HCT116 (cell line): ENCODE data around the gene BAHCC1. TPM values are rescaled to one million over a fixed set of nuclear protein-coding genes. Genes with fewer than 3 reads are reported as not detected.

Source experiments
- ATAC-seq: fragments of 200-7000 bp; cut with Tn5 transposase; 2 replicates; pipeline ENCODE4 v1.9.1; 2020; ENCODE audit warnings: mild to moderate bottlenecking, moderate library complexity
- BruUV-seq: library from RNA; stranded (reverse); fragments of 400-500 nt; replicated peaks from 2 replicates; lab custom pipeline; 2021; lab: Mats Ljungman, UMichigan
- CTCF ChIA-PET: fragments of 300-600 bp; sonication (Branson Sonifier 250); formaldehyde crosslinking; loops from one replicate; lab custom pipeline; 2021; ENCODE audit warnings: antibody characterized with exemption; lab: Charles Lee
- POLR2A ChIA-PET: fragments of 300-600, 350-600 bp; sonication (Branson Sonifier 250); formaldehyde crosslinking; loops from one replicate; lab custom pipeline; 2021; ENCODE audit warnings: antibody characterized with exemption; lab: Charles Lee
- RAD21 ChIA-PET, 2 experiments: fragments of 300-600 bp; sonication (Branson Sonifier 250); formaldehyde crosslinking; loops; one replicate each; lab custom pipeline; 2023; ENCODE audit warnings: low total read pairs in 2 of 2; ENCODE audit not compliant: uncharacterized antibody in 2 of 2, unreplicated experiment in 2 of 2, low non-redundant PET in 1 of 2; lab: Charles Lee
- DNase-seq: peaks from one replicate; pipeline ENCODE4 v3.0.0-alpha.2; 2010; ENCODE audit warnings: low read depth, low spot score
- H2AFZ ChIP-seq: fragments of 200-600 bp; shearing (Covaris generic), sonication (generic); 2 replicates; pipeline ENCODE4 v1.6.1; 2017; ENCODE audit warnings: low read depth, mixed run types, mixed read lengths, antibody characterized with exemption, low read length; ENCODE audit not compliant: poor library complexity, severe bottlenecking
- H3K27ac ChIP-seq: 2 replicates; pipeline ENCODE4 v1.5.1; 2012; ENCODE audit warnings: low read depth, low read length
- H3K27me3 ChIP-seq: fragments of 200-600 bp; sonication (generic); 2 replicates; pipeline ENCODE4 v1.6.1; 2016; ENCODE audit warnings: mixed run types, low read length, mixed read lengths; ENCODE audit not compliant: insufficient read depth
- H3K36me3 ChIP-seq, 2 experiments: fragments of 200-500 bp in 1 of 2; fragments of 200-600 bp in 1 of 2; sonication (Bioruptor generic) in 1 of 2; sonication (generic) in 1 of 2; 2 replicates each; pipeline versions ENCODE4 v1.5.1 to v1.6.1; 2014 to 2016; ENCODE audit warnings: low read length in 2 of 2, inconsistent platforms in 1 of 2, mixed read lengths in 1 of 2, mixed run types in 1 of 2; ENCODE audit not compliant: insufficient read depth in 2 of 2, control insufficient read depth in 1 of 2
- H3K4me1 ChIP-seq, 2 experiments: fragments of 200-600 bp in 1 of 2; sonication (generic) in 1 of 2; 2 replicates each; pipeline versions ENCODE4 v1.5.1 to v1.6.1; 2012 to 2017; ENCODE audit warnings: low read length in 2 of 2, inconsistent platforms in 1 of 2, mild to moderate bottlenecking in 1 of 2, mixed read lengths in 1 of 2, mixed run types in 1 of 2, moderate library complexity in 1 of 2; ENCODE audit not compliant: insufficient read depth in 2 of 2, control insufficient read depth in 1 of 2
- H3K4me2 ChIP-seq: fragments of 200-600 bp; sonication (generic); 2 replicates; pipeline ENCODE4 v1.6.1; 2017; ENCODE audit warnings: mixed run types, low read length, mixed read lengths
- H3K4me3 ChIP-seq, 2 experiments: fragments of 200-600 bp in 1 of 2; sonication (generic) in 1 of 2; replicated peaks in 1 of 2; 2 replicates each; pipeline ENCODE4 v1.5.1; 2011 to 2016; ENCODE audit warnings: low read length in 2 of 2, control low read depth in 1 of 2, low read depth in 1 of 2, mild to moderate bottlenecking in 1 of 2, mixed read lengths in 1 of 2, mixed run types in 1 of 2
- H3K79me2 ChIP-seq: fragments of 200-600 bp; sonication (generic); 2 replicates; pipeline ENCODE4 v1.6.1; 2017; ENCODE audit warnings: mild to moderate bottlenecking, mixed run types, low read length, moderate library complexity, mixed read lengths; ENCODE audit not compliant: insufficient read depth
- H3K9ac ChIP-seq: fragments of 200-600 bp; sonication (generic); 2 replicates; pipeline ENCODE4 v1.6.1; 2016; ENCODE audit warnings: low read length, mixed read lengths
- H3K9me2 ChIP-seq: fragments of 200-600 bp; sonication (generic), shearing (Covaris generic); 2 replicates; pipeline ENCODE4 v1.6.1; 2017; ENCODE audit warnings: mixed run types, mild to moderate bottlenecking, moderate library complexity; ENCODE audit not compliant: insufficient read depth
- H3K9me3 ChIP-seq, 2 experiments: fragments of 200-500 bp in 1 of 2; fragments of 200-600 bp in 1 of 2; sonication (Bioruptor generic) in 1 of 2; sonication (generic) in 1 of 2; 2 replicates each; pipeline ENCODE4 v1.6.1; 2014 to 2017; ENCODE audit warnings: low read length in 2 of 2, mixed read lengths in 2 of 2, inconsistent platforms in 1 of 2, low read depth in 1 of 2, mild to moderate bottlenecking in 1 of 2, mixed run types in 1 of 2, moderate library complexity in 1 of 2; ENCODE audit not compliant: control insufficient read depth in 1 of 2, insufficient read depth in 1 of 2
- H4K20me1 ChIP-seq: fragments of 200-600 bp; sonication (generic), shearing (Covaris generic); 2 replicates; pipeline ENCODE4 v1.6.1; 2017; ENCODE audit warnings: mixed run types, mild to moderate bottlenecking, moderate library complexity; ENCODE audit not compliant: insufficient read depth
- ATF3 ChIP-seq: IDR thresholded peaks from 2 replicates; pipeline ENCODE4 v1.6.1; 2012
- CEBPB ChIP-seq: IDR thresholded peaks from 2 replicates; pipeline ENCODE4 v1.6.1; 2012; ENCODE audit warnings: low read depth
- CTCF ChIP-seq, 3 experiments: fragments of 200-600 bp in 1 of 3; sonication (generic) in 1 of 3; IDR thresholded peaks in 2 of 3; conservative IDR thresholded peaks in 1 of 3; 2 replicates each; pipeline ENCODE4 v1.5.1; 2012 to 2017; ENCODE audit warnings: low read depth in 2 of 3, low read length in 2 of 3, antibody characterized with exemption in 1 of 3, borderline replicate concordance in 1 of 3, control low read depth in 1 of 3, mild to moderate bottlenecking in 1 of 3, mixed read lengths in 1 of 3, mixed run types in 1 of 3, moderate library complexity in 1 of 3; ENCODE audit not compliant: insufficient read depth in 1 of 3
- EGR1 ChIP-seq: IDR thresholded peaks from 2 replicates; pipeline ENCODE4 v1.6.1; 2012; ENCODE audit warnings: low read depth
- ELF1 ChIP-seq: IDR thresholded peaks from 2 replicates; pipeline ENCODE4 v1.6.1; 2012; ENCODE audit warnings: low read depth, borderline replicate concordance
- FOSL1 ChIP-seq: IDR thresholded peaks from 2 replicates; pipeline ENCODE4 v1.6.1; 2012; ENCODE audit warnings: low read depth
- JUND ChIP-seq: IDR thresholded peaks from 2 replicates; pipeline ENCODE4 v1.6.1; 2012
- MAX ChIP-seq: IDR thresholded peaks from 2 replicates; pipeline ENCODE4 v1.6.1; 2012
- RAD21 ChIP-seq: IDR thresholded peaks from 2 replicates; pipeline ENCODE4 v1.6.1; 2012; ENCODE audit warnings: low read depth, mild to moderate bottlenecking
- REST ChIP-seq: IDR thresholded peaks from 2 replicates; pipeline ENCODE4 v1.6.1; 2012; ENCODE audit warnings: low read depth
- SRF ChIP-seq: IDR thresholded peaks from 2 replicates; pipeline ENCODE4 v1.6.1; 2012; ENCODE audit warnings: low read depth
- TCF7L2 ChIP-seq: IDR thresholded peaks from 2 replicates; pipeline ENCODE4 v1.7.0; 2011; ENCODE audit warnings: borderline replicate concordance, inconsistent platforms; ENCODE audit not compliant: insufficient read depth, insufficient read length; ENCODE audit errors: extremely low read depth
- YY1 ChIP-seq: IDR thresholded peaks from 2 replicates; pipeline ENCODE4 v1.6.1; 2011; ENCODE audit warnings: low read length, low read depth, moderate library complexity, mild to moderate bottlenecking; ENCODE audit not compliant: insufficient replicate concordance; ENCODE audit errors: extremely low read depth
- ZFX ChIP-seq: fragments of 450-650 bp; IDR thresholded peaks from 2 replicates; pipeline ENCODE4 v1.6.1; 2017
- ZNF274 ChIP-seq: fragments of 200-500 bp; sonication (Bioruptor generic); IDR thresholded peaks from 2 replicates; pipeline ENCODE4 v1.6.1; 2014; ENCODE audit warnings: mild to moderate bottlenecking, low read depth, low read length, inconsistent platforms
- intact Hi-C: fragments of 100-400 bp; cut with micrococcal nuclease; formaldehyde crosslinking; loops from 2 replicates; pipeline ENCODE4 v1.10.0; 2022
- total RNA-seq: library from RNA; stranded (reverse); gene quantifications from one replicate; pipeline ENCODE4 v1.2.1, GENCODE V29; 2021; ENCODE audit not compliant: unreplicated experiment

Gene BAHCC1
- total RNA-seq, 1 experiment from 2014 or later: 45.2 TPM

GRCh38 chr17:81397314-81398175 is 2.3 kb downstream of the BAHCC1 start:
- peak overlapping the region; percentile 78 for H3K4me2 ChIP-seq
- TF ChIP-seq MAX: no peak
- no peak for TF ChIP-seq CEBPB
- TF ChIP-seq ZFX: no peak
- TF ChIP-seq EGR1: no peak
- no peak for TF ChIP-seq SRF
- peak in 2 of 3 experiments; percentile 53 to 61; a peak in 4 of 6 replicates for TF ChIP-seq CTCF (IDR thresholded peaks at IDR 0.05 in 2 of 3, conservative IDR thresholded peaks at IDR 0.05 in 1 of 3; ENCODE audit: borderline replicate concordance in 1 of 3, insufficient read depth in 1 of 3, low read depth in 2 of 3, low read length in 2 of 3)
- TF ChIP-seq TCF7L2: peak; percentile 98
- no peak for TF ChIP-seq JUND
- TF ChIP-seq FOSL1: no peak
- TF ChIP-seq ZNF274: no peak
- no peak for TF ChIP-seq RAD21
- TF ChIP-seq ATF3: no peak
- TF ChIP-seq ELF1: no peak
- no peak for TF ChIP-seq YY1
- TF ChIP-seq REST: no peak
- TF ChIP-seq, all 23 proteins: peak for 2
- no peaks in the 10 kb centered on the region for H3K9me3 ChIP-seq
- H3K4me3 ChIP-seq: peak overlapping the region; percentile 82 to 83
- ATAC-seq (no peak), DNase-seq (no peak)
- peak overlapping the region; percentile 95 for H3K9ac ChIP-seq
- POLR2A ChIA-PET: interaction anchor here (0.7 to 2.4 kb wide), 14 partner anchors 18 to 159 kb away, joined by 3 to 11 read pairs (median 4); partner anchors contain the start of genes NDUFAF8, SLC38A10 and TEPSIN
- intact Hi-C loops: no loop called here
- no peaks in the 10 kb centered on the region for H3K27me3 ChIP-seq
- no peaks in the 10 kb centered on the region for H4K20me1 ChIP-seq
- no peak overlapping the region for H2AFZ ChIP-seq
- H3K4me1 ChIP-seq: peaks cover 33 to 50% of the 10 kb centered on the region in 2 experiments
- RAD21 ChIA-PET: interaction anchor here (0.6 to 1.8 kb wide), 6 partner anchors 32 to 106 kb away, joined by 3 to 11 read pairs (median 4); partner anchors contain the start of gene SLC38A10 (in 2 of the 2)
- peaks cover 72% of the 10 kb centered on the region for H3K79me2 ChIP-seq
- no TSS peak for BruUV-seq
- no peaks in the 10 kb centered on the region; a peak in 1 of 4 replicates for H3K36me3 ChIP-seq
- peak overlapping the region; percentile 99 for H3K27ac ChIP-seq
- CTCF ChIA-PET: interaction anchor here (0.6 to 2.7 kb wide), 7 partner anchors 43 to 106 kb away, joined by 3 to 15 read pairs (median 4); partner anchors contain the start of gene SLC38A10
- H3K9me2 ChIP-seq: no peaks in the 10 kb centered on the region
